HK-2 (cell line): ENCODE measurements around the gene MSANTD4.
"Not testable (repeated sequence)": the region's sequence is repeated elsewhere in the genome, so short reads cannot be mapped to it uniquely, and the experiment has no call there.

Experiments used
- DNase-seq: peaks from one replicate; pipeline ENCODE4 v3.0.0-alpha.2; 2018; ENCODE audit not compliant: unreplicated experiment

MSANTD4 gene

GRCh38 chr11:106014035-106014434 lies 8.0 kb downstream of the MSANTD4 start:
- no peak for DNase-seq

GRCh38 chr11:106012744-106013143 lies 9.3 kb downstream of the MSANTD4 start:
- DNase-seq = no peak

GRCh38 chr11:106011481-106011880 lies 10.6 kb downstream of the MSANTD4 start:
- no peak for DNase-seq

- DNase-seq = not testable (repeated sequence)
Measured at GRCh38 chr11:106003094-106003493, 18.9 kb downstream of the MSANTD4 start.

- no peak for DNase-seq
Measured at GRCh38 chr11:106001304-106002012, 20.6 kb downstream of the MSANTD4 start.

- DNase-seq = no peak
Measured at GRCh38 chr11:105991888-105992287, 30.2 kb downstream of the MSANTD4 start.

- no peak for DNase-seq
Measured at GRCh38 chr11:105989124-105989523, 32.9 kb downstream of the MSANTD4 start.

GRCh38 chr11:105988197-105988596 lies 33.8 kb downstream of the MSANTD4 start:
- no peak for DNase-seq

GRCh38 chr11:105986554-105986953 lies 35.5 kb downstream of the MSANTD4 start:
- DNase-seq = no peak

GRCh38 chr11:105979997-105980703 lies 41.9 kb downstream of the MSANTD4 start:
- no peak for DNase-seq

GRCh38 chr11:105975128-105975527 lies 46.9 kb downstream of the MSANTD4 start:
- DNase-seq = no peak

GRCh38 chr11:105969756-105970155 lies 52.3 kb downstream of the MSANTD4 start:
- DNase-seq = no peak

- no peak for DNase-seq
Measured at GRCh38 chr11:105968021-105968697, 53.9 kb downstream of the MSANTD4 start.

GRCh38 chr11:105960252-105961245 lies 61.5 kb downstream of the MSANTD4 start:
- DNase-seq = no peak
